GM18909 (cell line): ENCODE results near the gene ARHGAP26.
A peak's percentile ranks its signal among the peaks of the same experiment; 100 is the strongest.

ENCODE experiments used
- ATAC-seq: cut with Tn5 transposase; IDR thresholded peaks from one replicate; pipeline ENCODE4 v1.9.1; 2021; ENCODE audit warnings: mild to moderate bottlenecking; ENCODE audit not compliant: unreplicated experiment, poor library complexity

The ARHGAP26 gene

DNA sequence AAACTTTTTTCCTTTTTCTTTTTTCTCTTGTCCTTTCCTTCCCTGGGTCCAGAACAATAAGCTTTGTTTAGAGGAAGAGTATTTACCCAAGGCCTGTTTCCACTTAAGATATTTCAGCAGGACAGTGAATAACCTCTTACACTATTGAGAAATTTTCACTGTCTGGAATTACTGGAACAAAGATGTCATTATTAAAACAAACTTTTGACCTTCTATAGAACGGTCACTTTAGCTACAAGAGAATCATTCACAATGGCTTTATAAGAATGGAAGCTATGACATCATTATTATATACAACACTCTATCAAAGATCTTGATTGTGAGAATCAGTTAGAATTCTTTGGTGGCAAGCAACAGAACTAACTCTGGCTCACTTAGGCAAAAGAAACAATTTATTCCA, 22.0 kb upstream of the ARHGAP26 start:
- no peak for ATAC-seq

DNA sequence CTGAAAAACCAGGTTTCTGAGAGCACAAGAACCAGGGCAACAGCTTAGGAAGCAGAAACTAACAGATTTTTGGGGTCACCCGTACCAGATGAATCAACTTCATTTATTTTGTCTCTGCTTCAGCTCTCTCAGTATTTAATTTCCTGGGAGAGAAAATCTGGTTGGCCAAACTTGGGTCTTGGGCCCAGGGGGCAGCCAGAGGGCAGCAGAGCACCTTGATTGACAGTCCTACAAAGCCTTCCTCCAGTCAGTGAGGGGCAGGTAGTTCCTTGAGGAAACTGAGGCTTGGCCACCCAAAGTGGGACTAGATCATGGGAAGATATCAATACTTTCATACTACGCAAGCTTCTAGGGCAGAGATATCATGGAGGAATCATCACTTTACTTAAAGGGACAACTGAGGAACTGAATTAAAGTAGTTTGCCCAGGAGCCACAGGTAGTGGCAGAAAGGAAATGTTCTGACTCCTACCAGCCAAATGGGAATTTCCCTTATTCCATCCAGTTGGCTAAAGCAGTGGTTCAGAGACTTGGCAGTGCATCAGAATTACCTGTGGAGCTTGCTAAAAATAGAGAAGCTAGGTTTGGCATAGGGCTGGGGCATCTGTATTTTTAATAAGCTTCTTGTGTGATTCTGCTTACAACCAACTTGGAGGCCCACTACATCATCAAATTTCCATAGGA, 21.5 kb upstream of the ARHGAP26 start:
- ATAC-seq, result no peak

DNA sequence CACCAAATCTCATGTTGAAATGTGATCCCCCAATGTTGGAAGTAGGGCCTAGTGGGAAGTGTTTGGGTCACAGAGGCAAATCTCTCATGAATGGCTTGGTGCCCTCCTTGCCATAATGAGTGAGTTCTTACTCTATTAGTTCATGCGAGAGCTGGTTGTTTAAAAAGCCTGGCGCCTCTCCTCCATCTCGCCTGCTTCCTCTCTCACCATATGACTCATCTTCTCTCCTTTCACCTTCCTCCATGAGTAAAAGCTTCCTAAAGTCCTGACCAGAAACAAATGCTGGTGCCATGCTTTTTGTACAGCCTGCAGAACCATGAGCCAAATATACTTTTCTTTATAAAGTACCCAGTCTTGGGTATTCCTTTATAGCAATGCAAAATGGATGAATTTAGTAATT, 20.9 kb upstream of the ARHGAP26 start:
- no peak for ATAC-seq

DNA sequence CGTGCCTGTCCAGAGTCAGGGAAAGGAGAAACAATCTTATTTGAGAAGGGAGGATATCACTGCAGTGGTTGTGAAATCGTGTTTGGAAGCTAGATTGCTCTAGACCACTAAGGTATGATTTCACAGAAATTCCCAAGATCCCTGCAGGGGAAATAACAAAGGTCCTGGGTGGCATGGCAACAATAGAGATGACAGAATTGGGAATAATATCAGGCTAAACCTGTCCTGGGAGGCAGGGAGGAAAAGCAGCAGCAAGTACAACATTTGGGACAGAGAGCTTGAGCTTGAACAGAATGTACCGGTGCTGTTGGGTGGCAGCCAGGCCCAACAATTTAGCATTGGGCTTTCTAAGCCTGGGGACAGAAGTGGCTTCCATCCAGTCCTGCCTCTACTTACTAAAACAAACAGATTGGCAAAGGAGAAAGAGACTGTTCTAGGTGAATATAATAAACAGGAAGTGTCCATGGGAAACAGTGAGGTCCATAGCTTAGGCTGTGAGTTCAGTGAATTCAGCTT, 17.0 kb upstream of the ARHGAP26 start:
- ATAC-seq, result no peak

DNA sequence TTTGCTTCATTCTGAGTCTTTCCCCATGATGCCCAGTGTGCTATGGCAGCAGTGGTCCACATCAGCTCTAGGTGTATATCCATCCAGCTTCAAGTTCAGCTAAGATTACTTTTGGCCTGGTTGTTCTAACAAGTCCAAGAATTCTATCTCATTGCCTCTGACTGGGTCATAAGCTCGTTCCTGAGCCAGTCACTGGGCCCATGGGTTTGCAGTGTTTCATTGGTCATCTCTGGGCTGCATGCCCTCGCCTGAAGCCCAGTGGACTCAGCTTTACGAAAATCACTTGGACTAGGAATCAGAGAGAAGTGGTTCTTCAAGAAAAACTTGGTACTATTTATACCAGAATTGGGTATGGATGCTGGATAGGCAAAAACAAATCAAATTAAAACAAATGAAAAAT, 16.1 kb upstream of the ARHGAP26 start:
- no peak for ATAC-seq

DNA sequence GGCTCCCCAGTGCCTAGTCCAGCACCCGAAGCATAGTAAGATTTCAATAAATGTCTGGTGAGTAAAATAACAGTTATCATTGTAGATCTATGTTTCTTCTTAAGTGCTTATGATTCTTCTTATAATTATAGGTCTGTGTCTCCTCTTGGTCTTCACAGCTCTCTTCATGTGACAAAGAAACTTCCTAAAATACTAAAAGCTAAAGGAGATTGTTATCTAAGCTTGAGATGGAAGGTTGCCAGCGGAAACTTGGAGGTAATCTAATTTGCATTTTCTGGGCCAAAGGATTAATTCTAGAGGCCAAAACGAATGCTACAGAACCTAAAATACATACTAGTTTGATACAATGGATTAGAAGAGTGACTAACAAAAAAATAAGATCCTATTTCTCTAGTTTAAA, 13.6 kb upstream of the ARHGAP26 start:
- no peak for ATAC-seq

DNA sequence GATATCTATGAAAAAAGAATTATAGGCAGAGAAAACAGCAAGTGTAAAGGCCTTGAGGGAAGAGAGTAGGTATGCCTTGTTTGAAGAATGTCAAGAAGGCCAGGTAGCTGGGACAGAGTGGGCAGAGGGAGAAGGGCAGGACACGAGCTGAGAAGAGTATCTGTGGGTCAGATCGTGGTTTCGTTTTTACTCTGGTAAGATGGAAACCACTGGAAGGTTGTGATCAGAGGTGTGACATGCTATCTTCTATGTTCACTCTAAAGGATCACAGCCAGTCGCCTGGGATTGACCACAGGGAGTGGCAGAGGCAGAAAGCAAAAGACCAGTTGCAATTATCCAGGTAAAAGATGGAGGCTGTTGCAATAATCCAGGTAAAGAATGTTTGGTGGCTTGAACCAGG, 12.6 kb upstream of the ARHGAP26 start:
- no peak for ATAC-seq

DNA sequence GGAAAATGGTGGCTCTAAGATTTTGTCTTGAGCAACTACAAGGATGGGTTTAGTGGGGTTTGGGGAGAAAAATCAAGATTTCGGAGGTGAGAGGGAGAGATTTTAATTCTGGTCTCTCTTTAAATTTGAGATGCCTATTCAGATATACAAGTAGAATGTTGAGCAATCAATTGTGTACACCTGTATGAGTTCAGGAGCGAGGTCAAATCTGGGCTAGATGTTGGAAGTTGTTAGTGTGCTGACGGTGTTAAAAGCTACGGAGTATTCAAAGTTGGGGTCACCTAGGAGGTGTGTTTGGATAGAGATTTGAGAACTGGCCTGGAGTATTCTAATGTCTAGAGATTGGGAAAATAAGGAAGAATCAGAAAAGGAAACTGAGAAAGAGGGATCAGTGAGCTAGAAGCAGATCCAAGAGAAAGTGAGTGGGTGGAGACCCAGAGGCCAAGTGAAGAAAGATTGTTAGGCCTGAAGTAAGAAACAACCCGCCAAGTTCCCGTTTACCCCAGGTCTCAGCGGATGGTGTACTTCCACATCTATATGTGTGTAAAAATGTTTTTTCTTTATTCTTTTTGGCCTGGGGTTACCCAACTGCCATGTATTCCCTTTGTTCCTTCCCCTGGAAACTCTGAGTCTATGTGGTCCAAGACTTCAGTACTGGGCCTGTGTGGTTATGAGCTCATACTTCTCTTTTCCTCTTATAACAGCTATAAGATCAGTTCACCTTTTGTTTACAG, 11.9 kb upstream of the ARHGAP26 start:
- no peak for ATAC-seq

DNA sequence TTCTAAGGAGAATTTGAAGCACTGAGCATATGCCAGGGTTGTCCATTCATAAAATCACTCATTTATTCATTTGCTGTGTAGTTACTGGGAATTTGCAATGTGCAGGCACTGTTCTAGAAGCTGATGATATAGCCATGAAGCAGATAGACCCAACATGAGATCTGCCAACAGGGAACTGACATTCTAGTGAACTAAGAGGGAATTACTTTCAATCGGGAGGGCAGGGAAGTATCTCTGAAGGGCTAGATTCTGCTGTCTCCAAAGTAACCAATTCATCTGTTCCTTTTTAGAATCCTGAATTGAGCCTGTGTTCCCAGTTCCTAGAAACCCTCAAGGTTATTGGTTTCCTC, 11.4 kb upstream of the ARHGAP26 start:
- ATAC-seq, result no peak

DNA sequence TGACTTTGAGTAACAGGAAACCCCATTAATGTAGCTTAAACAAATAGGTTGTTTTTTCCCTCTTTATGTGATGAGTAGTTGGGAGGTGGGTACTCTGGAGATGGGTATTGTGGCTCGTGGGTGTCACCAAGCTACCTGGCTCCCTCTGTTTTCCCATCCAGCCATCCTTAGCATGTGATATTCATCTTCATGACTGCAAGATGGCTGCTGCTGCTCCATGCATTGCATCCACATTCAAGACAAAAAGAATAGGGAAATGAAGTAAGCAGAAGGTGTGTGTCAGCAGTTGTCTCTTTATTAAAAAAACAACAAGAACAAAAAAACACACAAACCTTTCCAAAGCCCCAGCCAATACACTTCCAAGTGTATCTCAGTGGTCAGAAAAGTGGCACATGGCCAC, 6.5 kb upstream of the ARHGAP26 start:
- ATAC-seq, result no peak

DNA sequence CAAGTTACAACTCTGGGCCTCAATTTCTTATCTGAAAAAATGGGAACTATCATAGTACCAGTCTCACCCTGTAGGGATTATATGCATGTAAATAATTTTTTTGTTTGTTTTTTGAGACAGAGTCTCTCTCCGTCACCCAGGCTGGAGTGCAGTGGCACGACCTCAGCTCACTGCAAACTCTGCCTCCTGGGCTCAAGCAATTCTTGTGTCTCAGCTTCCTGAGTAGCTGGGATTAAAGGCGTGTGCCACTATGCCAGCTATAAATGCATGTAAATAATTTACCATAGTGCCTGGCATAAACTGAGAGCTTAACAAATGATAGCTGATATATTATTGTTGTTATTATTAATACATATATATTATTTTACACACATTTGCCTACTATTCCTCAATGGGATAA, 3.0 kb upstream of the ARHGAP26 start:
- no peak for ATAC-seq

DNA sequence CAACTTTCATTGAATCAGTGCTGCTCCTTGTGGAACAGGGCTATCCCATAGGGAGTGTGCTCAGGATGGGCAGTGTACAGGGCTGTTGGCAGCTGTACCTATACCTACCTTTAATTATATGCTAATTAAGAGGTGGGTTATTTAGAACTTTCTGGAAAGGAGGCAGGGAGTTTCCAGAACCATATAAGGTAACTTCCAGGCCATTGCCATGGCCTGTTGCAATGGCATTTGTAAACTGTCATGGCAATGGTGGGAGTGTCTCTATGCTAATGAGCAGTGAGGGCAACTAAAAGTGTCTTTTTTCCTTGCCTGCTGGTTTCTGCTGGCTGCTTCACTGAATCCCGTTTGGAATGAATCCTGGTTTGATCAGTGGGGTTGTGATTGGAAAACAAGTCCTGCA, 2.3 kb upstream of the ARHGAP26 start:
- no peak for ATAC-seq

DNA sequence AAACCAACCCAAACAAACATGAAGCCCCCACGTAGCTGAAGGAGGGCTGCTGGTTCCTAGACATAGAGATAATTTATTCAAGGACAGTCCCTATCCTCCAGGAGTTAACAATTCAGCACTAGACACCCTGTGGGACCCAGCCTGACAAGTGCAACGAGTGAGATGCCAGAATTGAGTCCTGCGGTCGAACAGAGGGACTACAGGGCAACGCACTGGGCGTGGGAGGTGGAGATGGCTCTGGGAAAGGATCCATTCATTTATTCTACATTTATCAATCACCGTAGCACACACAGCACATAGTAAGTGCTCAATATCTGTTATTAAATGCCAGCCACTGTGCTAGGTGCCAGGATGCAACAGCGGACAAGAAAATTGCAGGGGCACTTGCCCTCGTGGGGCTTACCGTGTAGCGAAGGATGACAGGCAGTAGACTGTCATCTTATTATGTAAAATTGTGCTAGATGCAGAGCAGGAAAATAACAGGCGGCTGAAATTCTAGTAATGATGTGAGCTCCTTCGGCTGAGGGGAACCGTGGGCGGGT, 855 bp upstream of the ARHGAP26 start:
- no peak for ATAC-seq

DNA sequence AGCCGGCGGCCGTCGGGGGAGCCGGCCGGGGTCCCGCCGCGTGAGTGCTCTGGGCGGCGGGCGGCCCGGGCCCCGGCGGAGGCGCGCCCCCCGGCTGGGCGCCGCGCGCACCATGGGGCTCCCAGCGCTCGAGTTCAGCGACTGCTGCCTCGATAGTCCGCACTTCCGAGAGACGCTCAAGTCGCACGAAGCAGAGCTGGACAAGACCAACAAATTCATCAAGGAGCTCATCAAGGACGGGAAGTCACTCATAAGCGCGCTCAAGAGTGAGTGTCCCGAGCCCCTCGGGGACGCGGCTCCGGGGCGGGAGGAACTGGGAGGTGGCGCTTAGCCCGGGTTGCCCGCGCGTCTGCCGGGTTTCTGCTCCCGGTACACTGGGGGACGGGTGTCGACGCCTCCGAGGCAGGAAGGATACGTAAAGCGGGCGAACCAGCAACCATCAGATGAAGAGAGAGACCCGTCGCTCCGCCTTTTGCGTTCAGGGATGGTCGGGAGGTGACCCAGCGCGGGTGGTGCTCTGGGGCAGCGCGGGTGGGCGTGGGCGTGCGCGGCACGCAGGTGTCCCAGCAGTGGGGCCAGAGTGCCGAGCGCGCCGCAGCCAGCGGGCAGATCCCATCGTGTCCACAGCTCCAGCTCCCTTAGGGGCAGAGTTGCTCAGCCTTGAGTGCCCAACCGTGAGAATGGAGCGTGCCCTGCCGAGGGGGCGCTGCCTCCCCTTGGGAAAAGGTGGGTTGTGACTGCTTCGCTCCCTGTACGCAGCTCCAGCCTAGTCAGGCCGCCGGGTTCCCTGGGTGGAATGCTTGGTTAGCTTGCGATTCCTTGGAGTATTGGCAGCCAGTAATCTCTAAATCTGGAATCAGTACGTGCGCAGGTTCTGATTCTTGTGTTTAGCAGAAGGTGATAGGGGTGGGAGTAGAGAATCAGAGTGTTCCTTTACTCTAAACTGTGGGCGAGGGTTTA, 753 bp downstream of the ARHGAP26 start:
- peak; percentile 26 for ATAC-seq

DNA sequence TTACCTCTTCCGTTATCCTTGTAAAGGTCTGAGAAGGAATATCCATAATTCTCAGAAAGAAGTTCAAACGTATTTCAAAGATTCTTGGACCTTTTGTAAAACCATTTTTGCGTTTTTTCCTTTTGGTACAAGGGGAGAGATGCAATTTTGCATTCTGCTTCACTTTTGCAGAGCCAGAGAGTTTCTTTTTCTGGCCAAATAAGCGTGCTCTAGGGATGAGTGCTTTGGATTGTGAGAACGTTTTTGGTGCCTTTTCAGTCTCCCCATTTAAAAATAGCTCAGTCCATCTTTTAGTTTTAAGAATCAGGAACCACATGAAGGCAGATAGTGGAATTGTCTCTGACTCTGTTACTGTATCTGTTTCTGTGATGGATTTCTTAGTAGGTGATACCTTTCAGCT, 1.5 kb downstream of the ARHGAP26 start:
- no peak for ATAC-seq

DNA sequence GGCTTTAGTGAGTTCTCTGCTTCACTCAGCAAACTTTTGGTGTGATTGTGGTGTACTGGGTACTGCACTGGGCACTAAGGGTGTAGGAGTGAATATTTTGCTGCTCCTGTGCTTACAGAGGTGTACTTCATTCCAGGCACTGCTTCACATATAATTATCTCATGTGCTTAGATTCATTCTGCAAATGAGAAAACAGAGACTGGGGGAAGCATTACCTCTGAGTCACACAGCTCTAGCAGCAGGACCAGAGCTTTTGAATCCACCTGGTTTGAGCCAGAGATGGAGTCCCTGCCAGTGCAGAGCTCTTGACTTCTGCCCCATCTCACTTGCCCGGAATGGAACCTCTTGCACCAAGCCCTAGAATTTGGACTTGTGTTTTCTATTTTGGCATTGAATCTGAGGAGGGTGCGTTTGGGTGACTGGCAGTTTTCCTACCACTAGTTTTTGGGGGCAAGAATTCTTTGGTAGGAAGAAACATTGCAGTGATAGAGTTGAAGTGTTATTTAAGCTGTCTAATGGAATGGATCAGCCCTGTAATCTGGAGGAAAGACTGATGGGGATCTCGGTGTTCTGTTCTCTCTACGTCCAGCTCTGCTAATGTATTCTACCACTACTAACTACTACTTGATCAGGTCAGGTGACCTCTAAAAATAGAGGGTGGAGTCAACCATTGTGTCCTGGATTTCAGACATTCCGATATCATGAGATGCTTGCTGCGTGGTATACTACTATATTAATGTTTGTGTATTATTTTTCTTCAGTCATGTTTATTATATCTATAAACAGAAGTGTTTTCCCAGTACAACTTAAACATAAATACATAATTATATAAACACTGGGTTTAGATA, 2.5 kb downstream of the ARHGAP26 start:
- ATAC-seq, result no peak

DNA sequence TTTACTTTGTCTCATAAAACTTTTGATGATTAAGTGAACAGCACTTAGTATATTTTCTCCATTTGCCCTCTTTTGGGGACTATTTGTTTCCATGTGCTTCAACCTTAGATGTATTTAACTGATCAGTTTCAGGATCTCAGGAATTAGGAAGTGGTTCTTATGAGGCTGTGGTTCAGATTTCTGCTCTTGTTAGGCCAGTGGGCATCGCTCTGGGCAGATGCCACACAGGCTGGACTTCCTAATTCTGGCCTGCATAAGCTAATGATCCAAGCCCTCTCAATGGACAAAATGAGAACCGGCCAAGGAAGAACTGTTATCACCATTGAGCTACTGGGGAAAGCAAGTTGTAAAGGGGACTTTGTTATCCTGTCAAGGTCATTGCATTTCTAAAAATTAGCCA, 6.9 kb downstream of the ARHGAP26 start:
- no peak for ATAC-seq

DNA sequence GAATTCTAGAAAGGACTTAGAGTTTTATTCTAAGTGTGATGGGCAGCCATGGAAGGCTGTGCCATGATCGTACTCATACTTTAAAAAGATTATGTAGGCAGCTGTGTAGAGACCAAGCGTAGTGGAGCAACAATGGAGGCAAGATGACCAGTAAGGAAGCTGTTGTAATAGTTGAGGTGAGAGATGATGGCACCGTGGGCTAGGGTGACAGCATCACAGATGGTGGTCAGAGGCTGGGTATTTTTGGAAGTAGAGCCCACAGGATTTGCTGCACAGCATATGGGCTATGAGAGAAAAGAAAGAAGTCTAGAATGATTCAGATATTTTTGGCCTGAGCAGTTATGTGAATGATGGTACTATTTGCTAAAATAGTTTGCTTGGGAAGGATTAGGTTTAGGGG, 7.7 kb downstream of the ARHGAP26 start:
- no peak for ATAC-seq

DNA sequence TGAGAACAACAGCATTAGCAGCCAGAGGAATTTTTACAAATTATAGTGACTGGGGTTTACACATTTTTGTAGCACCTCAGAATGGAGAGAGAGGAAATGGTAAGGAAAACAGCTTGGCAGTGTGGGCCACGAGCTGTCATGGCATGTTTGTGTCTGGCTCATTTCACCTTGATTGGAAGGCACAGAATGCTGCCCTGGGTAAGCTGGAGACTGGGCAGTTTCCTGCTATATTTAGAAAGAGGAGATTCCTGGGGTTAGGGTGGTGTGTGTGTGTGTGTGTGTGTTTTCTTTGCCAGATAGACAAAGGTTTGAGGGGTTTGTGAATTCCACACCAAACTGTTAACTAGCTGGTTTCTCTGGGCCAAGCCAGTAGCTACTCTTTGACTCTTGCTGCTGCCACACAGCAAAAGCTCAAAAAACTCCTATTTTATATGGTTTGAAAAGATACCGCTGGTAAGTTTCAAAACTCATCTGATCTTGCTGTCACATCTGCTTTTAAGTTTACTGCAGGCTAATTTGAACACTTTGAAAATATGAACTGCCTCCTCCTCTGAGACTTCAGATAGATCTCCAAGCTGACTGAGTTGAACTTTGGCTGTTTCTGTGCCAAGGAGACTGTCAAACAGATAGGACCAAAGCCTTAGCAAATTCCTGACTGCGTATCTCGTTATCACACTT, 9.1 kb downstream of the ARHGAP26 start:
- no peak for ATAC-seq
